OCI-LY7 (cell line): ENCODE results near the gene XRRA1. TPM values are rescaled to one million over a fixed set of nuclear protein-coding genes. Genes with fewer than 3 reads are reported as not detected.

ENCODE experiments used
- BruUV-seq: library from RNA; stranded (reverse); fragments of 400-500 nt; replicated peaks from 2 replicates; lab custom pipeline; 2021; lab: Mats Ljungman, UMichigan
- CTCF ChIA-PET: fragments of 300-600 bp; sonication (Branson Sonifier 250); formaldehyde crosslinking; loops from one replicate; lab custom pipeline; 2022; ENCODE audit warnings: antibody characterized with exemption; ENCODE audit not compliant: unreplicated experiment; lab: Charles Lee
- POLR2A ChIA-PET: fragments of 300-600 bp; sonication (Branson Sonifier 250); formaldehyde crosslinking; loops from one replicate; lab custom pipeline; 2022; ENCODE audit warnings: antibody characterized with exemption; lab: Charles Lee
- DNase-seq: peaks from one replicate; pipeline ENCODE4 v3.0.0-alpha.2; 2015; ENCODE audit warnings: low spot score
- H2AFZ ChIP-seq: fragments of 200-600 bp; sonication (generic), shearing (Covaris generic); 2 replicates; pipeline ENCODE4 v1.6.1; 2014; ENCODE audit warnings: mild to moderate bottlenecking, antibody characterized with exemption, low read length, moderate library complexity
- H3K27ac ChIP-seq: fragments of 200-600 bp; sonication (generic); 2 replicates; pipeline ENCODE4 v1.5.1; 2014; ENCODE audit warnings: mixed run types, low read depth, mild to moderate bottlenecking, moderate library complexity, low read length, inconsistent platforms; ENCODE audit not compliant: poor library complexity, severe bottlenecking
- H3K36me3 ChIP-seq: fragments of 200-600 bp; sonication (generic); 2 replicates; pipeline ENCODE4 v1.6.1; 2014; ENCODE audit warnings: mild to moderate bottlenecking, antibody characterized with exemption, low read length, moderate library complexity, mixed read lengths; ENCODE audit not compliant: insufficient read depth
- H3K4me1 ChIP-seq: fragments of 200-600 bp; sonication (generic); 2 replicates; pipeline ENCODE4 v1.5.1; 2014; ENCODE audit warnings: mild to moderate bottlenecking, low read length; ENCODE audit not compliant: insufficient read depth, poor library complexity, severe bottlenecking
- H3K4me2 ChIP-seq: fragments of 200-600 bp; sonication (generic); 2 replicates; pipeline ENCODE4 v1.6.1; 2014; ENCODE audit warnings: mild to moderate bottlenecking, low read length
- H3K4me3 ChIP-seq: fragments of 200-600 bp; sonication (generic); 2 replicates; pipeline ENCODE4 v1.5.1; 2014; ENCODE audit warnings: mild to moderate bottlenecking, low read depth, low read length; ENCODE audit not compliant: poor library complexity, severe bottlenecking
- H3K79me2 ChIP-seq: fragments of 200-600 bp; sonication (generic); 2 replicates; pipeline ENCODE4 v1.6.1; 2016; ENCODE audit warnings: low read depth, mild to moderate bottlenecking, low read length, moderate library complexity, mixed read lengths; ENCODE audit not compliant: insufficient read depth
- H3K9me2 ChIP-seq: fragments of 200-600 bp; sonication (generic); 2 replicates; pipeline ENCODE4 v1.6.1; 2016; ENCODE audit warnings: mild to moderate bottlenecking, low read length, mixed read lengths; ENCODE audit not compliant: insufficient read depth
- H3K9me3 ChIP-seq: fragments of 200-600 bp; sonication (generic); 2 replicates; pipeline ENCODE4 v1.6.1; 2014; ENCODE audit warnings: mild to moderate bottlenecking, mixed run types, low read length, mixed read lengths
- H4K20me1 ChIP-seq: fragments of 200-600 bp; sonication (generic); 2 replicates; pipeline ENCODE4 v1.6.1; 2014; ENCODE audit warnings: mild to moderate bottlenecking, antibody characterized with exemption, low read length, moderate library complexity, mixed read lengths; ENCODE audit not compliant: insufficient read depth
- CTCF ChIP-seq: fragments of 200-600 bp; sonication (generic); conservative IDR thresholded peaks from 2 replicates; pipeline ENCODE4 v1.5.1; 2014; ENCODE audit warnings: mild to moderate bottlenecking, antibody characterized with exemption, low read length, moderate library complexity, mixed read lengths
- EZH2phosphoT487 ChIP-seq: fragments of 200-600 bp; sonication (generic); IDR thresholded peaks from 2 replicates; pipeline ENCODE4 v1.6.1; 2018; ENCODE audit warnings: low read depth, borderline replicate concordance, mild to moderate bottlenecking, mixed run types, antibody characterized with exemption, low read length, moderate library complexity, mixed read lengths
- intact Hi-C: fragments of 100-400 bp; cut with micrococcal nuclease; formaldehyde crosslinking; loops from one replicate; pipeline ENCODE4 v1.10.0; 2022; ENCODE audit not compliant: unreplicated experiment
- total RNA-seq, 2 experiments: library from RNA; depleted of rRNA in 1 of 2; stranded (reverse); fragments of >200 nt in 1 of 2; shearing (Covaris generic) in 1 of 2; gene quantifications; 2 replicates each; pipeline ENCODE4 v1.2.3, GENCODE V29; 2014 to 2022

Gene XRRA1
- total RNA-seq, 2 experiments from 2014 or later, result 20.3 to 29.1 TPM

- no peak overlapping the region for H2AFZ ChIP-seq
- no peak overlapping the region for H3K27ac ChIP-seq
- CTCF ChIA-PET, result no interaction called here
- no TSS peak for BruUV-seq
- H3K9me2 ChIP-seq, result no peaks in the 10 kb centered on the region
- H3K79me2 ChIP-seq, result no peaks in the 10 kb centered on the region
- intact Hi-C loops, result no loop called here
- POLR2A ChIA-PET, result no interaction called here
- H3K4me3 ChIP-seq, result no peak overlapping the region
- peaks cover 6% of the 10 kb centered on the region; the same call in 1 of the 2 replicates for H3K9me3 ChIP-seq
- no peak for TF ChIP-seq EZH2phosphoT487
- peak; percentile 78 for TF ChIP-seq CTCF
- H3K4me1 ChIP-seq, result no peaks in the 10 kb centered on the region
- peaks cover 46% of the 10 kb centered on the region for H3K36me3 ChIP-seq
- H4K20me1 ChIP-seq, result no peaks in the 10 kb centered on the region
- H3K4me2 ChIP-seq, result no peak overlapping the region
- peak; percentile 33 for DNase-seq
Measured at GRCh38 chr11:74877132-74877531, 71.8 kb downstream of the XRRA1 start.

GRCh38 chr11:74871037-74871436 is 77.9 kb downstream of the XRRA1 start:
- peak; percentile 14 for DNase-seq
- CTCF ChIA-PET, result no interaction called here
- POLR2A ChIA-PET, result no interaction called here
- Histone ChIP-seq H3K27ac (no peak overlapping the region), H3K4me1 (no peaks in the 10 kb centered on the region), H3K9me3 (peaks cover 33% of the 10 kb centered on the region), H3K4me2 (no peak overlapping the region), H3K4me3 (no peak overlapping the region), H4K20me1 (no peaks in the 10 kb centered on the region), H2AFZ (no peak overlapping the region), H3K36me3 (peaks cover 90% of the 10 kb centered on the region), H3K9me2 (no peaks in the 10 kb centered on the region), H3K79me2 (no peaks in the 10 kb centered on the region)
- TF ChIP-seq EZH2phosphoT487, result no peak
- no peak for TF ChIP-seq CTCF
- intact Hi-C loops, result no loop called here
- BruUV-seq, result no TSS peak

DNA sequence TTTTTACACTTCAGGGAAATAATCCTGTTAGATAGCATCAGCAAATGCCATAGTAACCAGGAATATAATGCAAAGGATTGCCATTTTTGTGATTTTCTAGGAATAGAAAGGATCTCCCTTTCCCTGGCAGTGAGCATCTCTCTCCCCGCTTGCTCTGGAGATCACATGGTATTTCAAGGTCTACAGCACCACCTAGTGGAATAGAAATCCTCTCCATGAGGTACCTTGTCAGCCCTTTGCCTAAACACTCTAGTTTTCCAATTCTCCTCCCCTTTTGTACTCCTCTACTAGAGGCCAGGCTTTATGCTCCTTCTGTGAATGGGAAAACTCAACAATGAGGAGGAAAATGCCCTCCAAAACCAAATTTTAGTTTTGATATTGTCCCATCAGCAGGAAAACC is 78.4 kb downstream of the XRRA1 start:
- Histone ChIP-seq H4K20me1 (no peaks in the 10 kb centered on the region), H3K79me2 (no peaks in the 10 kb centered on the region), H3K4me3 (no peak overlapping the region), H3K4me1 (no peaks in the 10 kb centered on the region), H3K36me3 (peaks cover 90% of the 10 kb centered on the region), H3K27ac (no peak overlapping the region), H3K9me2 (no peaks in the 10 kb centered on the region), H2AFZ (no peak overlapping the region), H3K9me3 (peaks cover 38% of the 10 kb centered on the region), H3K4me2 (no peak overlapping the region)
- DNase-seq, result peak; percentile 63
- ChIA-PET POLR2A (no interaction called here), CTCF (no interaction called here)
- no TSS peak for BruUV-seq
- intact Hi-C loops, result loop anchor here (1.0 kb wide), 1 partner anchor 168 kb away; no protein-coding TSS in a partner anchor
- TF ChIP-seq EZH2phosphoT487 (no peak), CTCF (peak; percentile 80)
